K562 (cell line): ENCODE data around the gene C11orf98. TPM values are rescaled to one million over a fixed set of nuclear protein-coding genes. Genes with fewer than 3 reads are reported as not detected.

Experiments
- ATAC-seq: fragments of 200-7000 bp; cut with Tn5 transposase; 3 replicates; pipeline ENCODE4 v1.9.1; 2020; ENCODE audit warnings: moderate library complexity
- BruUV-seq: library from RNA; stranded (reverse); fragments of 400-500 nt; replicated peaks from 2 replicates; lab custom pipeline; 2021; lab: Mats Ljungman, UMichigan
- CTCF ChIA-PET: fragments of 300-600 bp; formaldehyde crosslinking; extraction: SDS; loops from one replicate; lab custom pipeline; 2021; ENCODE audit warnings: low intra/inter-chr PET ratio; lab: Yijun Ruan, JAX
- POLR2A ChIA-PET: fragments of 300-600, 350-650 bp; sonication (Branson Sonifier 250); formaldehyde crosslinking; extraction: SDS; loops from one replicate; lab custom pipeline; 2021; ENCODE audit warnings: antibody characterized with exemption, inconsistent platforms; lab: Yijun Ruan, JAX
- DNase-seq, 4 experiments: peaks; one replicate each; pipeline versions ENCODE4 v3.0.0 to v3.0.0-alpha.2; 2011 to 2018; ENCODE audit warnings: low spot score in 3 of 4, mixed read lengths in 3 of 4; ENCODE audit errors: extremely low read depth in 1 of 4
- FAIRE-seq: peaks from 2 replicates; lab custom pipeline; 2011; peaks lifted over from hg19 to GRCh38; lab: Jason Lieb, UNC
- H2AFZ ChIP-seq: 2 replicates; pipeline ENCODE4 v1.6.0; 2011; ENCODE audit warnings: low read depth, low read length, control low read depth, inconsistent platforms
- H3K27ac ChIP-seq: fragments of 200-600 bp; 3 replicates; pipeline ENCODE4 v1.8.0; 2011; ENCODE audit warnings: low read depth, mild to moderate bottlenecking, control low read depth, inconsistent platforms, low read length, moderate library complexity, mixed read lengths; ENCODE audit errors: extremely low read depth
- H3K27me3 ChIP-seq, 2 experiments: fragments of 300-600 bp in 1 of 2; 2 replicates in 1 of 2; 3 replicates in 1 of 2; pipeline versions ENCODE4 v1.6.0 to v1.8.0; 2011; ENCODE audit warnings: inconsistent platforms in 2 of 2, low read length in 2 of 2, mild to moderate bottlenecking in 1 of 2, mixed read lengths in 1 of 2, moderate library complexity in 1 of 2; ENCODE audit not compliant: control insufficient read depth in 2 of 2, insufficient read depth in 2 of 2
- H3K36me3 ChIP-seq: fragments of 300-600 bp; 3 replicates; pipeline ENCODE4 v1.8.0; 2011; ENCODE audit warnings: mild to moderate bottlenecking, low read length, inconsistent platforms; ENCODE audit not compliant: control insufficient read depth, insufficient read depth
- H3K4me1 ChIP-seq, 2 experiments: fragments of 200-600 bp in 1 of 2; replicated peaks in 1 of 2; 2 replicates in 1 of 2; 3 replicates in 1 of 2; pipeline versions ENCODE4 v1.5.1 to v1.8.0; 2011; ENCODE audit warnings: inconsistent platforms in 2 of 2, low read length in 2 of 2, mild to moderate bottlenecking in 1 of 2, mixed read lengths in 1 of 2, moderate library complexity in 1 of 2; ENCODE audit not compliant: control insufficient read depth in 2 of 2, insufficient read depth in 2 of 2
- H3K4me2 ChIP-seq: 2 replicates; pipeline ENCODE4 v1.6.1; 2011; ENCODE audit warnings: low read length, control low read depth, inconsistent platforms, mixed read lengths; ENCODE audit not compliant: insufficient read depth
- H3K4me3 ChIP-seq: fragments of 200-600 bp; sonication (generic), shearing (Covaris generic); 2 replicates; pipeline ENCODE4 v1.5.1; 2016; ENCODE audit warnings: control low read depth, inconsistent platforms
- H3K79me2 ChIP-seq: fragments of 200-600 bp; 3 replicates; pipeline ENCODE4 v1.8.0; 2011; ENCODE audit warnings: low read length, inconsistent platforms; ENCODE audit not compliant: control insufficient read depth, insufficient read depth
- H3K9ac ChIP-seq, 2 experiments: 2 replicates each; pipeline versions ENCODE4 v1.6.0 to v1.6.1; 2011; ENCODE audit warnings: low read depth in 2 of 2, low read length in 2 of 2, control low read depth in 1 of 2, inconsistent platforms in 1 of 2, mild to moderate bottlenecking in 1 of 2, mixed read lengths in 1 of 2; ENCODE audit not compliant: insufficient read depth in 1 of 2
- H3K9me1 ChIP-seq: one replicate; pipeline ENCODE4 v1.6.0; 2011; ENCODE audit warnings: inconsistent platforms, mild to moderate bottlenecking, low read length, moderate library complexity; ENCODE audit not compliant: control insufficient read depth, insufficient read depth
- H3K9me3 ChIP-seq: replicated peaks from 2 replicates; pipeline ENCODE4 v1.5.1; 2011; ENCODE audit warnings: low read depth, low read length, inconsistent platforms; ENCODE audit not compliant: control insufficient read depth, insufficient read depth
- H4K20me1 ChIP-seq: replicated peaks from 2 replicates; pipeline ENCODE4 v1.6.1; 2011; ENCODE audit warnings: low read length, inconsistent platforms, mixed read lengths; ENCODE audit not compliant: control insufficient read depth, insufficient read depth
- GTF3C2 ChIP-seq: IDR thresholded peaks from 3 replicates; pipeline ENCODE4 v1.6.1; 2011; ENCODE audit warnings: borderline replicate concordance, mild to moderate bottlenecking, moderate library complexity; ENCODE audit not compliant: insufficient read length; ENCODE audit errors: extremely low read depth
- VEZF1 ChIP-seq: fragments of 200-800 bp; sonication (Bioruptor generic); IDR thresholded peaks from 2 replicates; pipeline ENCODE4 v1.6.1; 2017; ENCODE audit warnings: missing genetic modification characterization, missing compliant biosample characterization
- ZNF224 ChIP-seq: sonication (generic); formaldehyde crosslinking; IDR thresholded peaks from 2 replicates; pipeline ENCODE4 v1.8.0; 2022; ENCODE audit warnings: mild to moderate bottlenecking, missing genetic modification reagents
- WGBS: fragments of 100-300 bp; shearing (Covaris generic); methylation state at CpG from one replicate; pipeline ENCODE4 v1.1.6; 2016; ENCODE audit warnings: low coverage, mixed read lengths; ENCODE audit not compliant: insufficient coverage; ENCODE audit errors: missing lambda C conversion rate; 5-methylcytosine and 5-hydroxymethylcytosine counted together
- in situ Hi-C: fragments of 300-500 bp; cut with MboI; formaldehyde crosslinking; loops from 4 replicates; pipeline ENCODE4 v1.15.0; 2018; ENCODE audit warnings: inconsistent platforms, mixed read lengths
- intact Hi-C: fragments of 100-400 bp; cut with micrococcal nuclease; formaldehyde crosslinking; loops from 2 replicates; pipeline ENCODE4 v1.14.2; 2022
- polyA plus RNA-seq, 8 experiments: library from polyadenylated mRNA; depleted of rRNA in 4 of 8; stranded (reverse) in 5 of 8; unstranded in 3 of 8; fragments of >200 nt; fragmentation: Nextera tagmentation in 2 of 8; fragmentation: Illumina TruSeq in 1 of 8; extraction: Ambion mirVana in 2 of 8; extraction: Trizol in 1 of 8; gene quantifications; 2 replicates each; pipeline versions ENCODE4 v1.2.1 to v1.2.3, GENCODE V29; 2011 to 2014; ENCODE audit warnings: inconsistent platforms in 1 of 8, missing spikeins in 1 of 8
- total RNA-seq, 7 experiments: library from RNA; depleted of rRNA in 6 of 7; stranded (reverse); fragments of >200 nt in 6 of 7; fragmentation: Illumina TruSeq in 2 of 7; extraction: Trizol in 2 of 7; gene quantifications; 2 replicates each; pipeline versions ENCODE4 v1.2.1 to v1.2.3, GENCODE V29; 2011 to 2021; ENCODE audit warnings: low replicate concordance in 1 of 7

Gene C11orf98
- total and polyA plus RNA-seq, 9 of the 15 experiments (the other 6 are each of a cell fraction or from before 2014, with no cell fraction given) = 103 to 352 (median 218) TPM

GRCh38 chr11:62678433-62678769 lies 13.4 kb upstream of the C11orf98 start:
- in situ Hi-C loops = no loop called here
- Histone ChIP-seq H3K9ac (peak overlapping the region; percentile 85 to 99), H3K9me3 (no peaks in the 10 kb centered on the region), H3K4me3 (peak overlapping the region; percentile 81), H3K36me3 (peaks cover 43% of the 10 kb centered on the region), H3K4me1 (peaks cover 31 to 50% of the 10 kb centered on the region in 2 experiments; a peak in 4 of 5 replicates), H3K4me2 (peak overlapping the region; percentile 83), H3K27ac (peak overlapping the region; percentile 80), H3K79me2 (peaks cover 46% of the 10 kb centered on the region), H3K9me1 (no peaks in the 10 kb centered on the region), H4K20me1 (no peaks in the 10 kb centered on the region), H2AFZ (peak overlapping the region; percentile 99), H3K27me3 (no peaks in the 10 kb centered on the region)
- WGBS = under 1% methylated on average over 13 of the region's 16 CpGs
- ChIA-PET CTCF (no interaction called here), POLR2A (interaction anchor here (0.6 to 2.7 kb wide), 8 partner anchors 11 to 163 kb away, joined by 3 to 13 read pairs (median 4); partner anchors contain the start of genes BSCL2, C11orf98, CSKMT and EEF1G)
- FAIRE-seq = no peak
- no TSS peak for BruUV-seq
- no peak for DNase-seq
- ATAC-seq = no peak; the same call in 2 of the 3 replicates
- intact Hi-C loops = no loop called here
- TF ChIP-seq ZNF224 (CRISPR knock-in tag) = 0 out of 2 replicates have a peak, but pooled peaks have one; percentile 3
- peak; percentile 20; the same call in 1 of the 2 replicates for TF ChIP-seq VEZF1 (CRISPR knock-in tag)
- no peak for TF ChIP-seq GTF3C2
